Neural cell (in vitro differentiated cells): ENCODE data around the gene TSR1. TPM values are rescaled to one million over a fixed set of nuclear protein-coding genes. Genes with fewer than 3 reads are reported as not detected.

Experiments used
- H2AFZ ChIP-seq: fragments of 200-600, 300-800 bp; sonication (generic), shearing (Covaris generic); 2 replicates; pipeline ENCODE4 v1.6.0; 2014; ENCODE audit warnings: low read depth, mild to moderate bottlenecking, antibody characterized with exemption, low read length, moderate library complexity
- H3F3A ChIP-seq: fragments of 200-600 bp; shearing (Covaris generic); 2 replicates; pipeline ENCODE4 v1.6.1; 2016; ENCODE audit warnings: mild to moderate bottlenecking, moderate library complexity, mixed read lengths, antibody characterized with exemption, low read length; ENCODE audit not compliant: insufficient read depth, poor library complexity, severe bottlenecking
- H3K27ac ChIP-seq: fragments of 200-600, 300-800 bp; sonication (generic), shearing (Covaris generic); 2 replicates; pipeline ENCODE4 v1.5.1; 2014; ENCODE audit warnings: mild to moderate bottlenecking, low read length, moderate library complexity
- H3K27me3 ChIP-seq: fragments of 300-800, 200-600 bp; sonication (generic), shearing (Covaris generic); 2 replicates; pipeline ENCODE4 v1.6.0; 2014; ENCODE audit warnings: mild to moderate bottlenecking, low read depth, low read length, moderate library complexity; ENCODE audit not compliant: insufficient read depth
- H3K36me3 ChIP-seq: fragments of 300-800, 200-600 bp; sonication (generic), shearing (Covaris generic); 2 replicates; pipeline ENCODE4 v1.5.1; 2014; ENCODE audit warnings: mild to moderate bottlenecking, antibody characterized with exemption, low read length, moderate library complexity; ENCODE audit not compliant: insufficient read depth
- H3K4me2 ChIP-seq: fragments of 300-800, 200-600 bp; sonication (generic), shearing (Covaris generic); 2 replicates; pipeline ENCODE4 v1.6.0; 2014; ENCODE audit warnings: mild to moderate bottlenecking, low read length
- H3K4me3 ChIP-seq: fragments of 300-800, 200-600 bp; sonication (generic), shearing (Covaris generic); 2 replicates; pipeline ENCODE4 v1.5.1; 2014; ENCODE audit warnings: mild to moderate bottlenecking, low read length, moderate library complexity
- H3K79me2 ChIP-seq: fragments of 200-600 bp; shearing (Covaris generic); replicated peaks from 2 replicates; pipeline ENCODE4 v1.6.0; 2014; ENCODE audit warnings: mild to moderate bottlenecking, low read length, moderate library complexity; ENCODE audit not compliant: insufficient read depth
- H3K9ac ChIP-seq: fragments of 300-800, 200-600 bp; sonication (generic), shearing (Covaris generic); 2 replicates; pipeline ENCODE4 v1.6.1; 2016; ENCODE audit warnings: mild to moderate bottlenecking, low read length, mixed read lengths
- H3K9me2 ChIP-seq: fragments of 200-600 bp; shearing (Covaris generic); 2 replicates; pipeline ENCODE4 v1.6.1; 2016; ENCODE audit warnings: mild to moderate bottlenecking, low read length, mixed read lengths; ENCODE audit not compliant: insufficient read depth
- H3K9me3 ChIP-seq: fragments of 200-600, 300-800 bp; sonication (generic), shearing (Covaris generic); 2 replicates; pipeline ENCODE4 v1.6.1; 2016; ENCODE audit warnings: mild to moderate bottlenecking, mixed run types, low read length, moderate library complexity, mixed read lengths
- H4K20me1 ChIP-seq: fragments of 200-600 bp; shearing (Covaris generic); 2 replicates; pipeline ENCODE4 v1.6.1; 2016; ENCODE audit warnings: mild to moderate bottlenecking, mixed run types; ENCODE audit not compliant: insufficient read depth
- CTCF ChIP-seq: fragments of 450-650 bp; IDR thresholded peaks from 2 replicates; pipeline ENCODE4 v1.5.1; 2014; ENCODE audit warnings: antibody characterized with exemption, mild to moderate bottlenecking, moderate library complexity; ENCODE audit not compliant: poor library complexity, severe bottlenecking
- EP300 ChIP-seq: fragments of 450-650 bp; conservative IDR thresholded peaks from 2 replicates; pipeline ENCODE4 v1.6.1; 2014; ENCODE audit warnings: antibody characterized with exemption, mild to moderate bottlenecking, moderate library complexity; ENCODE audit not compliant: poor library complexity, severe bottlenecking
- EZH2 ChIP-seq: fragments of 200-600, 300-800 bp; shearing (Covaris generic), sonication (generic); IDR thresholded peaks from 2 replicates; pipeline ENCODE4 v1.6.1; 2014; ENCODE audit warnings: antibody characterized with exemption, low read length, borderline replicate concordance, mild to moderate bottlenecking; ENCODE audit not compliant: insufficient read depth, poor library complexity, severe bottlenecking
- MXI1 ChIP-seq: fragments of 450-650 bp; conservative IDR thresholded peaks from 2 replicates; pipeline ENCODE4 v1.6.1; 2014; ENCODE audit warnings: antibody characterized with exemption, mild to moderate bottlenecking; ENCODE audit not compliant: poor library complexity, severe bottlenecking
- POLR2AphosphoS5 ChIP-seq: IDR thresholded peaks from 2 replicates; pipeline ENCODE4 v1.6.1; 2012
- RAD21 ChIP-seq: fragments of 450-650 bp; conservative IDR thresholded peaks from 2 replicates; pipeline ENCODE4 v1.6.1; 2014; ENCODE audit warnings: antibody characterized with exemption, mild to moderate bottlenecking, moderate library complexity
- REST ChIP-seq: IDR thresholded peaks from 2 replicates; pipeline ENCODE4 v1.6.1; 2012; ENCODE audit warnings: borderline replicate concordance
- SMC3 ChIP-seq: fragments of 450-650 bp; conservative IDR thresholded peaks from 2 replicates; pipeline ENCODE4 v1.6.1; 2014; ENCODE audit warnings: antibody characterized with exemption, mild to moderate bottlenecking, moderate library complexity; ENCODE audit not compliant: poor library complexity
- TAF1 ChIP-seq: IDR thresholded peaks from 2 replicates; pipeline ENCODE4 v1.6.1; 2012; ENCODE audit warnings: low read depth
- polyA plus RNA-seq: library from polyadenylated mRNA; depleted of rRNA; stranded (reverse); fragments of >200 nt; gene quantifications from 2 replicates; pipeline ENCODE4 v1.2.3, GENCODE V29; 2014

Gene TSR1
- polyA plus RNA-seq, 1 donor from 2014 or later, result 31.8 TPM

- no peak overlapping the region for H3K9ac ChIP-seq
- no peaks in the 10 kb centered on the region for H3K9me2 ChIP-seq
- no peaks in the 10 kb centered on the region for H3K27me3 ChIP-seq
- no peaks in the 10 kb centered on the region for H3F3A ChIP-seq
- no peak overlapping the region for H3K4me2 ChIP-seq
- no peaks in the 10 kb centered on the region for H3K9me3 ChIP-seq
- no peaks in the 10 kb centered on the region for H3K79me2 ChIP-seq
- no peak overlapping the region for H2AFZ ChIP-seq
- H4K20me1 ChIP-seq, result no peaks in the 10 kb centered on the region
- H3K27ac ChIP-seq, result no peak overlapping the region
- TF ChIP-seq SMC3 (no peak), TAF1 (no peak), CTCF (peak; percentile 15)
- H3K36me3 ChIP-seq, result no peaks in the 10 kb centered on the region
- H3K4me3 ChIP-seq, result no peak overlapping the region
These were observed 33.4 kb upstream of the TSR1 start for GRCh38 chr17:2369551-2370210.

GRCh38 chr17:2369039-2369438 is 32.8 kb upstream of the TSR1 start:
- Histone ChIP-seq H3K9me3 (no peaks in the 10 kb centered on the region), H3K4me3 (no peak overlapping the region), H3K36me3 (no peaks in the 10 kb centered on the region), H3K9ac (no peak overlapping the region), H3K79me2 (no peaks in the 10 kb centered on the region), H3K27me3 (no peaks in the 10 kb centered on the region), H4K20me1 (no peaks in the 10 kb centered on the region), H3K9me2 (no peaks in the 10 kb centered on the region), H3K27ac (no peak overlapping the region), H3F3A (no peaks in the 10 kb centered on the region), H3K4me2 (no peak overlapping the region), H2AFZ (no peak overlapping the region)
- TF ChIP-seq TAF1, result no peak
- no peak for TF ChIP-seq EP300
- no peak for TF ChIP-seq SMC3

- Histone ChIP-seq H3K27ac (no peak overlapping the region), H3K27me3 (no peaks in the 10 kb centered on the region), H3K4me2 (no peak overlapping the region), H3K36me3 (no peaks in the 10 kb centered on the region), H3K4me3 (no peak overlapping the region), H3K9ac (no peak overlapping the region), H2AFZ (no peak overlapping the region), H4K20me1 (no peaks in the 10 kb centered on the region), H3K9me2 (no peaks in the 10 kb centered on the region), H3K9me3 (no peaks in the 10 kb centered on the region), H3F3A (no peaks in the 10 kb centered on the region), H3K79me2 (no peaks in the 10 kb centered on the region)
- no peak for TF ChIP-seq RAD21
- TF ChIP-seq TAF1, result no peak
- no peak for TF ChIP-seq POLR2AphosphoS5
- no peak for TF ChIP-seq MXI1
- no peak for TF ChIP-seq REST
- no peak for TF ChIP-seq SMC3
- TF ChIP-seq EP300, result no peak
- no peak for TF ChIP-seq CTCF
- no peak for TF ChIP-seq EZH2
These were observed 32.1 kb upstream of the TSR1 start for GRCh38 chr17:2368359-2368758.
